Fibroblast of skin of left quadriceps (primary cell): ENCODE results near the gene SMIM17.

Experiments
- DNase-seq, 2 experiments: peaks; one replicate each; pipeline ENCODE4 v3.0.0-alpha.2; 2013; ENCODE audit warnings: low read depth in 2 of 2

Gene SMIM17

GRCh38 chr19:56642711-56643459 lies at the start of gene SMIM17:
Gene SMIM17 (plus strand): TSS chr19:56643159. CDS start chr19:56645668, 2,509 bp downstream.
- DNase-seq = no peak

GRCh38 chr19:56594446-56594782 lies 48.5 kb upstream of the SMIM17 start:
- no peak for DNase-seq

- peak; percentile 62 to 69 for DNase-seq
These were observed 48.0 kb upstream of the SMIM17 start, which contains the start of gene ZNF71 for GRCh38 chr19:56594783-56595547. Gene ZNF71 (plus strand): TSS chr19:56595302. CDS start chr19:56601559, 6,257 bp downstream.

- DNase-seq = no peak
These were observed 47.4 kb upstream of the SMIM17 start for GRCh38 chr19:56595548-56595899.

- DNase-seq = no peak
These were observed 46.3 kb upstream of the SMIM17 start for GRCh38 chr19:56596676-56597075.

GRCh38 chr19:56597696-56598095 lies 45.3 kb upstream of the SMIM17 start:
- no peak for DNase-seq

GRCh38 chr19:56601375-56601774 lies 41.6 kb upstream of the SMIM17 start:
- no peak for DNase-seq

- DNase-seq = no peak
These were observed 39.1 kb upstream of the SMIM17 start for GRCh38 chr19:56603829-56604228.

- no peak for DNase-seq
These were observed 34.5 kb upstream of the SMIM17 start for GRCh38 chr19:56608274-56608964.

- no peak for DNase-seq
These were observed 31.7 kb upstream of the SMIM17 start for GRCh38 chr19:56611288-56611687.

- no peak for DNase-seq
These were observed 30.2 kb upstream of the SMIM17 start for GRCh38 chr19:56612737-56613136.

- DNase-seq = no peak
These were observed 29.3 kb upstream of the SMIM17 start for GRCh38 chr19:56613639-56614038.

GRCh38 chr19:56617531-56617930 lies 25.4 kb upstream of the SMIM17 start:
- no peak for DNase-seq

GRCh38 chr19:56619121-56619520 lies 23.8 kb upstream of the SMIM17 start:
- DNase-seq = no peak

- DNase-seq = no peak
These were observed 20.6 kb upstream of the SMIM17 start for GRCh38 chr19:56622374-56622773.

GRCh38 chr19:56623006-56623405 lies 20.0 kb upstream of the SMIM17 start:
- no peak for DNase-seq

- DNase-seq = no peak
These were observed 17.3 kb upstream of the SMIM17 start for GRCh38 chr19:56625708-56626107.

- no peak for DNase-seq
These were observed 9.9 kb upstream of the SMIM17 start for GRCh38 chr19:56633021-56633420.

- peak; percentile 9 to 20 for DNase-seq
These were observed 4.9 kb upstream of the SMIM17 start for GRCh38 chr19:56637976-56638555.

- DNase-seq = no peak
These were observed 3.7 kb upstream of the SMIM17 start for GRCh38 chr19:56639217-56639616.

GRCh38 chr19:56643460-56643955 lies 549 bp downstream of the SMIM17 start:
- no peak for DNase-seq

GRCh38 chr19:56654151-56654550 lies 11.2 kb downstream of the SMIM17 start:
- no peak for DNase-seq
